ENCODE results near the gene CTTNBP2. TPM values are rescaled to one million over a fixed set of nuclear protein-coding genes. Genes with fewer than 3 reads are reported as not detected.

The CTTNBP2 gene
- total RNA-seq, 1 donor from 2014 or later = 3.0 TPM

DNA sequence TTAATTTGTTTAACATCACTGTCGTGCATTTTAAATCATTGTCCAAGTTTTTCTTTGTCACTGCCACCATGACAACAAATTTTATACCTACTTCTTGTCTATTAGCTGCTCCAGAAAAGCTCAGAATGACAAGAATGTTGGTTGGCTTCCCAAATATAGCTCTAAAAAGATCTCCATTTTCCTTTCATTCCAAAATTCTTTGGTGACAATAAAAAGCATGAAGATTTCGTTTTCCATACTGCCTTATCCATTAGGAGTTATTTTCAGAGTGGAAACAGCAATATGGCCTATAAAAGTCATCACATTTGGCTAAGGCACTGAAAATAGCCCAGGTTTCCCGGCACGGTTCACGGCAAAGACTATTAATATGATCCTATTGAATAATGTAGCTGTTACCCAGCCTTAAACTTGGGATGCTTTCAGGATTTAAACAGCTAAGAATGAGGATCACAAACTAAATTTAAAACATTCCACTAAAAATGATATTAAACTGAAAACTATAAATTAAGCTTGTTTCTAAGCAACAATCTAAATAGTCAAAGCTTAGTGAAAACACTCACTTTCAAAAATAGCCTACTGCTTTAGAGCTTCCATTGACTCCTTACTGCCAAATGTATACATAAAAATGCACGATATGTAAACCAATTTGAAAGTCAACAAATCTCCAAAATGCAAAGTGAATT is 2.7 kb downstream of the CTTNBP2 start:
- Histone ChIP-seq H3K4me1 (peaks cover 0 to 3% of the 10 kb centered on the region in 2 donors), H3K9me3 (no peaks in the 10 kb centered on the region), H3K27ac (no peak overlapping the region), H3K36me3 (no peaks in the 10 kb centered on the region), H3K4me3 (no peak overlapping the region), H3K27me3 (no peaks in the 10 kb centered on the region)
- intact Hi-C loops (cut with DNase I) = loop anchor here (5.0 kb wide), 2 partner anchors 118 to 312 kb away; partner anchors contain the start of gene LSM8
- no peak for DNase-seq (ENCODE audit: low spot score in 2 of 2)
- TF ChIP-seq CTCF (IDR thresholded peaks at IDR 0.05) = no peak

DNA sequence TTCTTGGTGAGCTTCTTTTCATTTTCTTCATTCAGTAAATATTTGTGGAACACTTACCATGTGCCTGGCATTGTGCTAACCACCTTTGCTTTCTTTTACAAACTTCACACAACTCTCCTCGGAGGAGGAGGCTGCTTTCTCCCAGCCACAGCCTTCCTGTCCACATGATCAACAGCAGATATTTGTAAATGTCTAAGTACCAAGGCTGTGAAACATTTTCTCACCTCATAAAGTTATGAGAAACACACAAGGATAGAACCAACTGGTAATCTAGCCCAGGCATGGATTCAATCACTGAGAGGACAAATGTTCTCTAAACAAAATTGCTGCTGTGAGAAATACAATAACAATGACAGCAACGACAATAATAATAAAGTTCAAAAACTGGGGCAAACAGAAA is 3.9 kb downstream of the CTTNBP2 start:
- peaks cover 0 to 3% of the 10 kb centered on the region in 2 donors for H3K4me1 ChIP-seq
- H3K27me3 ChIP-seq = no peaks in the 10 kb centered on the region
- H3K9me3 ChIP-seq = no peaks in the 10 kb centered on the region
- no peak for TF ChIP-seq CTCF (IDR thresholded peaks at IDR 0.05)
- no peak for DNase-seq (ENCODE audit: low spot score in 2 of 2)
- no peak overlapping the region for H3K4me3 ChIP-seq
- intact Hi-C loops (cut with DNase I) = no loop called here
- H3K27ac ChIP-seq = no peak overlapping the region
- no peaks in the 10 kb centered on the region for H3K36me3 ChIP-seq

- Histone ChIP-seq H3K4me1 (no peaks in the 10 kb centered on the region), H3K27me3 (no peaks in the 10 kb centered on the region), H3K4me3 (no peak overlapping the region), H3K36me3 (no peaks in the 10 kb centered on the region), H3K9me3 (no peaks in the 10 kb centered on the region), H3K27ac (no peak overlapping the region)
- no peak for TF ChIP-seq CTCF (IDR thresholded peaks at IDR 0.05)
- DNase-seq (ENCODE audit: low spot score in 2 of 2) = no peak
- intact Hi-C loops (cut with DNase I) = no loop called here
Measured at GRCh38 chr7:117863618-117864017, 9.6 kb downstream of the CTTNBP2 start.

DNA sequence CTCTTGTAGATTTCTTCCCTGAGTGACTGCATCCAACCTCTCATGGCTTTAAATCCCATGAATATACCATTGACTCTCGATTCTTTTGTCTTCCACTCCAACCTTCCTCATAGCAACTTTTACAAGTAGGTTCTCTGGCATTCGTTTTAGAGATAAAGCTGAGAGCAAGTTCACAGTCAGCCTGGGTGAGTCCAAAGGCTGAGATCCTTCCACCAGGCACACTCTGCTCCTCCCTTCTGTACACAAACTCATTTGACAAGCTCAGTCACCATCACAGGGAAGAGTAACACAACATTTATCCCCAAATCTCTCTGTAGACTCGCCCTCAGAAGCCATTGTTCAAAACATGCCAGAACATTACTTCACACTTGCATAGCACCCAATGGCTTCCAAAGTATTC is 10.9 kb downstream of the CTTNBP2 start:
- H3K36me3 ChIP-seq = no peaks in the 10 kb centered on the region
- TF ChIP-seq CTCF (IDR thresholded peaks at IDR 0.05) = no peak
- no peak for DNase-seq (ENCODE audit: low spot score in 2 of 2)
- intact Hi-C loops (cut with DNase I) = no loop called here
- no peaks in the 10 kb centered on the region for H3K4me1 ChIP-seq
- no peak overlapping the region for H3K4me3 ChIP-seq
- H3K27ac ChIP-seq = no peak overlapping the region
- no peaks in the 10 kb centered on the region for H3K27me3 ChIP-seq
- H3K9me3 ChIP-seq = no peaks in the 10 kb centered on the region

- TF ChIP-seq CTCF (IDR thresholded peaks at IDR 0.05) = no peak
- Histone ChIP-seq H3K27ac (no peak overlapping the region), H3K4me1 (no peaks in the 10 kb centered on the region), H3K36me3 (peaks cover 0 to 3% of the 10 kb centered on the region in 2 donors), H3K27me3 (no peaks in the 10 kb centered on the region), H3K4me3 (no peak overlapping the region), H3K9me3 (no peaks in the 10 kb centered on the region)
- intact Hi-C loops (cut with DNase I) = no loop called here
- no peak for DNase-seq (ENCODE audit: low spot score in 2 of 2)
Measured at GRCh38 chr7:117859246-117859812, 13.9 kb downstream of the CTTNBP2 start.
